GM18517 (cell line): ENCODE results near the gene PRELID3B.
"Not testable (repeated sequence)": the region's sequence is repeated elsewhere in the genome, so short reads cannot be mapped to it uniquely, and the experiment has no call there.

Experiments
- ATAC-seq: cut with Tn5 transposase; IDR thresholded peaks from one replicate; pipeline ENCODE4 v1.9.1; 2021; ENCODE audit warnings: mild to moderate bottlenecking, moderate library complexity; ENCODE audit not compliant: unreplicated experiment

PRELID3B gene

GRCh38 chr20:59050437-59050836, 7.9 kb upstream of the PRELID3B start:
- ATAC-seq, result no peak

GRCh38 chr20:59048681-59049030, 6.1 kb upstream of the PRELID3B start:
- ATAC-seq, result no peak

GRCh38 chr20:59047938-59048680, 5.5 kb upstream of the PRELID3B start:
- ATAC-seq, result no peak

- no peak for ATAC-seq
Measured at GRCh38 chr20:59046862-59047261, 4.3 kb upstream of the PRELID3B start.

- no peak for ATAC-seq
Measured at GRCh38 chr20:59044796-59045195, 2.2 kb upstream of the PRELID3B start.

- no peak for ATAC-seq
Measured at GRCh38 chr20:59044295-59044694, 1.7 kb upstream of the PRELID3B start.

GRCh38 chr20:59043698-59044097, 1.1 kb upstream of the PRELID3B start:
- no peak for ATAC-seq

- ATAC-seq, result peak; percentile 90
Measured at GRCh38 chr20:59042796-59043631, 428 bp upstream of the PRELID3B start.

GRCh38 chr20:59041487-59041886, 1.1 kb downstream of the PRELID3B start:
- not testable (repeated sequence) for ATAC-seq

GRCh38 chr20:59040667-59041066, 1.9 kb downstream of the PRELID3B start:
- ATAC-seq, result no peak

- ATAC-seq, result no peak
Measured at GRCh38 chr20:59039233-59039632, 3.4 kb downstream of the PRELID3B start.

GRCh38 chr20:59037386-59037785, 5.2 kb downstream of the PRELID3B start:
- ATAC-seq, result no peak

- no peak for ATAC-seq
Measured at GRCh38 chr20:59035381-59035780, 7.2 kb downstream of the PRELID3B start.

- no peak for ATAC-seq
Measured at GRCh38 chr20:59033616-59034165, 8.9 kb downstream of the PRELID3B start.

GRCh38 chr20:59033093-59033492, 9.5 kb downstream of the PRELID3B start:
- ATAC-seq, result no peak

GRCh38 chr20:59032713-59033059, 9.9 kb downstream of the PRELID3B start:
- ATAC-seq, result peak; percentile 45

- ATAC-seq, result peak; percentile 84
Measured at GRCh38 chr20:59032023-59032712, 10.4 kb downstream of the PRELID3B start, which contains the start of gene ATP5F1E. TSS of gene ATP5F1E (minus strand) at chr20:59032335. CDS start at chr20:59032251, 84 bp downstream.

GRCh38 chr20:59031564-59032022, 11.0 kb downstream of the PRELID3B start:
- no peak for ATAC-seq

- ATAC-seq, result no peak
Measured at GRCh38 chr20:59030911-59031563, 11.5 kb downstream of the PRELID3B start.

- no peak for ATAC-seq
Measured at GRCh38 chr20:59028812-59029211, 13.8 kb downstream of the PRELID3B start.
